VCaP (cell line): ENCODE measurements around the gene CDK11A.

Source experiments
- H3K27ac ChIP-seq: fragments of 450-650 bp; 2 replicates; pipeline ENCODE4 v1.5.1; 2017
- CTCF ChIP-seq: fragments of 450-650 bp; conservative IDR thresholded peaks from 2 replicates; pipeline ENCODE4 v1.5.1; 2017; ENCODE audit warnings: mild to moderate bottlenecking, moderate library complexity

CDK11A gene

GRCh38 chr1:1684031-1684681, 40.0 kb downstream of the CDK11A start:
- peak overlapping the region; percentile 9; the same call in 1 of the 2 replicates for H3K27ac ChIP-seq
- TF ChIP-seq CTCF: no peak

- no peak for TF ChIP-seq CTCF
Observed at GRCh38 chr1:1683104-1683905, 40.9 kb downstream of the CDK11A start.

GRCh38 chr1:1680912-1681273, 43.3 kb downstream of the CDK11A start:
- TF ChIP-seq CTCF: no peak
- H3K27ac ChIP-seq: peak overlapping the region; percentile 20; the same call in 1 of the 2 replicates

More at GRCh38 chr1:1683104-1683905, 40.9 kb downstream of the CDK11A start:
- peak overlapping the region; percentile 9; the same call in 1 of the 2 replicates for H3K27ac ChIP-seq

- peak overlapping the region; percentile 20; the same call in 1 of the 2 replicates for H3K27ac ChIP-seq
- TF ChIP-seq CTCF: no peak
Observed at GRCh38 chr1:1680031-1680911, 43.9 kb downstream of the CDK11A start.

- peak overlapping the region; percentile 30 for H3K27ac ChIP-seq
Observed at GRCh38 chr1:1678581-1679380, 45.4 kb downstream of the CDK11A start.

More at GRCh38 chr1:1678581-1679380, 45.4 kb downstream of the CDK11A start:
- TF ChIP-seq CTCF: peak; percentile 56
